ENCODE results near the gene ELK3.

The ELK3 gene

DNA sequence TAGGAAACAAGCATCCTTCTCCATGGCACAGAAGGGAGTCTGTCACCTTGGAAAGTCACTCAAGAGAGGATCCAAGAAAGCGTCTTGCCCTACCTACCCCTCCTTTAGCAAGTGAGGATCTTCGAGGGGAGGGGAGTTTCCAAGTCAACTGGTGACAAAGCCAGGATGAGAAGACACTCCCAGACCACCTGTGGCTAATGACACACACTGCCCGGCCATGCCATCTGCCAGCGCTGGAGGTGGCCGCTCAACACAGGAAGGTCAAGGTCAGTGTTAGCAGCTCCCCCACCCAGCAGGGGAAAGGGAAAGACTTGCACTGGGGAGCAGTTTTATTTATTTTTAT is 41.3 kb downstream of the ELK3 start:
- no peak for DNase-seq (ENCODE audit: low spot score)

- no peak for DNase-seq (ENCODE audit: low spot score)
Observed at GRCh38 chr12:96236221-96236822, 42.1 kb downstream of the ELK3 start.

GRCh38 chr12:96237035-96237434 is 42.9 kb downstream of the ELK3 start:
- no peak for DNase-seq (ENCODE audit: low spot score)

DNA sequence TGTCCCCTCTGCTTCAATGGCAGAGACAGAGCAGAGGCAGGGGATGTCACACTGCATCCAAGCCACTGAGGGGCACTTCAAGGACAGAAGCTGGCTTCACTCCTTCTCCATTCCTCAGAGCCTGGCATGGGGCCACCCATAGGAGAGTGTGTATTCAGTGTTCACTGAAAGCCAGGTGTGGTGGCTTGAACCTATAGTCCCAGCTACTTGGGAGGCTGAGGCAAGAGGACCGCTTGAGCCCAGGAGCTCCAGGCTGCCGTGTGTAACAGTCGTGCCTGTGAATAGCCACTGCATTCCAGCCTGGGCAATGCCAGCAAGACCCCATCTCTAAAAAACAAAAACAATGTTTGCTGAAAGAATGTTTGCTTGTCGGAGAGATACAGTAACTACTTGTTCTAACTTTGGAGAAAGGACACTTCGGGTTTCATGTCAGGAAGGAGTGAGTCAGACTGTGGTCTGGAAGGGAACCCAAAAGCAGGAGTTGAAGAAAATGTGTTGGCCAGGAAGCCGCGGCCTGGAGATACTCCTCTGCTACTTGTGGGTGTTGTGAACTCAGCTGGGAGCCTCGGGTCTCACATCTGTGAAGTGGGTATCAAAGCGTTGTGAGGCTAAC is 43.4 kb downstream of the ELK3 start:
- DNase-seq (ENCODE audit: low spot score), result no peak

DNA sequence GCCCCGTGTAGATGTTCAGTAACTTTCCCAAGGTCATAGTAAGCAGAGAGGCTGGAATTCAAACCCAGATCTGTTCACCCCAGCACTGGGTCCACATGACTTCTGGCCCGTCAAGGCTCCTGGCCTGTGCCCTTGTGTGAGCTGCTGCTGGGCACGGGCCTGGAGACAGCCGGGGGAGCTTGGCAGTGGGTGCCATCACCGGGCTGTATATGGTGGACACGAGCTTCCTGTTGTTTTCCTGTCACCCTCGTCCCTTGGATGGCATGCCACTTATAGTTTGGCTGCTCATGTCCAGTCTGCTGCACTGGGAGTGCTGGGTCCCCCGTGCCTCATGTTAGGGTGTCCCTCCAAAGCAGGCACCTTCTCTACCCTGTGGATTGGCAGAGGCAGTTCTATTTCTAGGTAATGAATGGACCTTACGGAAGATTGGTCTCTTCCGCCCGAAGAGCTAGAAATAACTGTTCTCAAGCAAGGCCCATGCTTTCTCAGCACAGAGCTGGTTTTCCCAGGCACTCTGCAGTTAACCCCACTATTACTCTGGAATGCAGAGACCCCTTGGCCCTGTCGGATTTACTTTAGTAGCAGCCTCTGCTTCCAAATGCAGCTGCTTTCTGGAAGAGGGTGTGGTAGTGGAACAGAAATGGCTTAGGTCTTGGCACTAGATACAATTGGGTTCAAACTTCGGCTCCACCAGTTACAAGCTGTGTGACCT is 44.3 kb downstream of the ELK3 start:
- DNase-seq (ENCODE audit: low spot score), result no peak

GRCh38 chr12:96239711-96240635 is 45.8 kb downstream of the ELK3 start:
- no peak for DNase-seq (ENCODE audit: low spot score)

GRCh38 chr12:96240656-96241055 is 46.5 kb downstream of the ELK3 start:
- DNase-seq (ENCODE audit: low spot score), result no peak

DNA sequence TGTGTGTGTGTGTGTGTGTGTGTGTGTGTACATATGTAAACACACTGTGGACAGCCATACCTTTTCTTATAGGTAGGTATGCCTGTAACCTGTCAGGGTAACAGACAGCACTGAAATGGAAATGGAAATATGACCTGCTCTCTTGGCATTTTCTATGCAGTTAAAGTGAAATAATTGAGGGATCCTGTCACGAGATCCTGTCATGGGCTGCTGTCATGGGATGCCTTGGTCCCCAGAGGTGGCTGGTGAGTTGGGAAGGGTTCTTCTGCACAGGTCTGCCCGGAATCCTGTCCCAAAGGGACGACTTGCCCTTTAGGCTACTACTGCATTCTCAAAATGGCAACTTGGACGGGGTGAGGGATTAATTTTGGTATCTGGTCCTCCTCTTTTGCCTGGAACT is 47.3 kb downstream of the ELK3 start:
- DNase-seq (ENCODE audit: low spot score), result no peak

GRCh38 chr12:96241846-96242256 is 47.7 kb downstream of the ELK3 start:
- DNase-seq (ENCODE audit: low spot score), result no peak

DNA sequence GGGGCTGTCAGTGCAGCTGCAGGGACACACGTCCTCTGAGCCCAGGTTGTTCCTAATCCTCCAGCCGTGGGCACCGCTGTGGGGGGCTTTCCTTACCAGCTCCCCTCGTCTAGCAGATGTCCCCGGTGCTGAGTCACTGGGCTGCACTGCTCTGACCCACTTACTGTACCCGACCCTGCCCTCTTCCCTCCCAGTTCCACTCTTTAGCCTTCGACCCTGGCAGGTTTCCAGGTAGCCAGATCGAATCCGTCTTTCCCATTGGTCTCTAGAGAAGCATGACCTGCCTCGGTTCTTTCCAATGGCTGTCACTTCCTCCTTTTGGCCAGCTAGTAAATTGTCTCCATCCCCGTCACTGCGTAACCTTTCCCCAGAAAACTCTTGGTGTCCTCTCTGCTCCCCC is 48.4 kb downstream of the ELK3 start:
- DNase-seq (ENCODE audit: low spot score), result no peak

GRCh38 chr12:96244826-96245225 is 50.7 kb downstream of the ELK3 start:
- no peak for DNase-seq (ENCODE audit: low spot score)

DNA sequence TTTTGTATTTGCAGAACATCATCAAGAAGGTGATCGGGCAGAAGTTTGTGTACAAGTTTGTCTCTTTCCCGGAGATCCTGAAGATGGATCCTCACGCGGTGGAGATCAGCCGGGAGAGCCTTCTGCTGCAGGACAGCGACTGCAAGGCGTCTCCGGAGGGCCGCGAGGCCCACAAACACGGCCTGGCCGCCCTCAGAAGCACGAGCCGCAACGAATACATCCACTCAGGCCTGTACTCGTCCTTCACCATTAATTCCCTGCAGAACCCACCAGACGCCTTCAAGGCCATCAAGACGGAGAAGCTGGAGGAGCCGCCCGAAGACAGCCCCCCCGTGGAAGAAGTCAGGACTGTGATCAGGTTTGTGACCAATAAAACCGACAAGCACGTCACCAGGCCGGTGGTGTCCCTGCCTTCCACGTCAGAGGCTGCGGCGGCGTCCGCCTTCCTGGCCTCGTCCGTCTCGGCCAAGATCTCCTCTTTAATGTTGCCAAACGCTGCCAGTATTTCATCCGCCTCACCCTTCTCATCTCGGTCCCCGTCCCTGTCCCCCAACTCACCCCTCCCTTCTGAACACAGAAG is 52.8 kb downstream of the ELK3 start:
- DNase-seq (ENCODE audit: low spot score), result no peak

- DNase-seq (ENCODE audit: low spot score), result no peak
Observed at GRCh38 chr12:96247563-96247962, 53.4 kb downstream of the ELK3 start.

GRCh38 chr12:96248136-96248931 is 54.2 kb downstream of the ELK3 start:
- DNase-seq (ENCODE audit: low spot score), result no peak

GRCh38 chr12:96249196-96250118 is 55.3 kb downstream of the ELK3 start:
- no peak for DNase-seq (ENCODE audit: low spot score)

DNA sequence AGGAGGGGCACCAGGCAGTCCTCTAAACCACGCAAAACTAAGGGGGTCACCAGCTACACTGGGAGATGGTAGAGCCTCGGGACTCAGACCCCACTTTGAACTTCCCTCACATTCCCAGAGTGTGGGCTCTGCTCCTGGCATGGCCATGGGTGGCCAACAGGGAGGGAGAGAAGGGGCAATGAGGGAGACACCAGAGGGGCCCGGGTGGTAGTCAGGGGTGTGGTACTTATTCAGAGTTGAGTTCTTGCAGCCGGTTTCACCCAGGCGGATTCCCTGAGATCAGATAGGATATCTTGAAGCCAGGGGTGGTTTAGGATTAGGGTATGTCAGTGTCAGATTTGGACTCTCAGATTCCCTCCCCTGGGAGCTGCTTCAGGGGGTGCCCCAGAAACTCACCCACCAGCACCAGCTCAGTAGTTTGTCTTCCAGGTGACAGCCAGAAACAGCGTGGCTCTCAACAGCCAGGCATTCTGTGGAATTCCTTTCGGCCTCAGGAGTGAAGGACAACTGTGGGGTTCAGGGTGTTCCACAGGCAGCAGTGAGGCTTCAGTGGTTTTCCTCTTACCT is 56.0 kb downstream of the ELK3 start:
- no peak for DNase-seq (ENCODE audit: low spot score)

DNA sequence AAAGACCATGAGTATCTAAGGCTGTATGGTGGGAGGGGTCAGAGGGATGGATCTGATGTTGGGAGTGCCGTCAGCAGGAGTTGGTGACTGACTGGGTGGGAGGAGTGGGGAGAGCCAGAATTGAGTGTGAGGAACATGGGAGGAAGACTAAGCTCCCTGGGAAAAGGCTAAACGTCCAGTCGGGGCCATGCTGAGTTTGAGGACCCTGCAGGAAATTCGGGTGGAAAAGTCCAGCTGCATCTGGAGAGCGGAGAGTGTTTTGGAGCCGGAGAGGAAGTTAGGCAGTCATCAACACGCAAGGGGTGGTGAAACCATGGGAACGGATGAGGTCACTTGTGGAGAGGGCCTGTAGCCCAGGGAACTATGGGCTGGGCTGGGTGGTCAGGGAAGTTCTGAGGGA is 60.9 kb downstream of the ELK3 start:
- DNase-seq (ENCODE audit: low spot score), result no peak

DNA sequence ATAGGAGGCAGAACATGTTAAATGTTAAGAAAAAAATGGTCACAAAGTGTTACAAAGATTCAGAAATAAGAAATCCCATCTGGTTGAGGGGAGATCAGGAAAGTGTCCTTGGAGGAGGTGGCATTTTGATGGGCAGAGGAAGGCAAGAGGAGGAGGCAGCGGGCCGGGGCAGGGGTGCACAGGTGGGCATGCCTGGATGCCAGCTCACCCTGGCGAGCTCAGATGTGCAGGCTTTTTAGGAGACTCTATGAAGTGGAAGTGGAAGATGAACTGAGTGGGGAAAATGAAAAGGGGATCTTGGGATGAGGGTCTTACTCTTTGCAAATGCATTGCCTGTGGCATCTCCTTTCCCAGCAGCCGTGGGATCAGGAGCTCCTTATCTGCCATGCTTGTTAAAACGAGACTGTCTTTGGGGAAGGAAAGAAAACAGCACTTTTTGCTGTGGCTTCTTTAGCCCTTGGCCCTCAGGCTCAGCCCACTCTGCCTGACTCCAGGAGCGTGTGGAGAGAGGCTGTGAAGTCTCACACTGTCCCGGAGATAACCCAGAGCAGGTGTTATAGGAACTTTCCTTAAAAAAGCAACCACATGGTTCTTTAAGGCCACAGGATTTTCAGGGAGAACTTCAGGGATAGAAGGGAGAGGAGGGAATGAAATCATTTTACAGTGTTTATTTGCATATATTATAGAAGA is 62.6 kb downstream of the ELK3 start:
- no peak for DNase-seq (ENCODE audit: low spot score)

DNA sequence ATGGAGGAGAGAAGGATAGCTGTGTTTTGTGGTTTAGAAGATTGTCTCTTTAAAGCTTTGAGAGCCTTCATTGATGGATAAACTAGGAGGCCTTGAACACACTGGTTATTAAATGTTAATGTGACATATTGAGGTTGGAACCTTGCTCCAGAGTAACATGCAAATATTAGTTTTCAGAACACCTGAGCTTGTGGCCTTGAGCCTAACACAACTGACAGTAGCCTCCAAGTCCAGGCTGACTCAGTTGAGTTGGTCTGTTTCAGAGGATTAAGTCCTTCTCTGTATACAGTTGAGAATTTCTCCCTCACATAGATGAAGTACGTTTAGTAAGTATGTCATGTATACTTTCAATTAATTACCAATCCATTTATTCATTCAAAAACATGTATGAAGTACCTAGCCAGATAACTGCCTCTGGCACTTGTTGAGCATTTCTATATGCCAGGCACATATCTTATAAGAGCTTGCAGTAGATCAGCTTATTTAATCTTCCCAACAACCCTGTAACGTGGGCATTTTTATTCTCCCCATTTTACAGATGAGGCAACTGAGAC is 63.5 kb downstream of the ELK3 start:
- no peak for DNase-seq (ENCODE audit: low spot score)
